ENCODE measurements around the gene GGPS1. TPM values are rescaled to one million over a fixed set of nuclear protein-coding genes. Genes with fewer than 3 reads are reported as not detected.
A peak's percentile ranks its signal among the peaks of the same experiment; 100 is the strongest.
"Not testable (repeated sequence)": the region's sequence is repeated elsewhere in the genome, so short reads cannot be mapped to it uniquely, and the experiment has no call there.

Gene GGPS1
- 10 to 100 TPM; 52.7 to 62.8 (median 54.0) TPM for polyA plus RNA-seq (ENCODE audit: insufficient read length in 3 of 3)

GRCh38 chr1:235328271-235329138 lies at the start of gene GGPS1:
TSS of gene GGPS1 (plus strand) at chr1:235328570. CDS start at chr1:235335265, 6,695 bp downstream.
- DNase-seq (ENCODE audit: low read depth in 3 of 3, low spot score in 2 of 3) = peak; percentile 99

GRCh38 chr1:235278915-235279292 lies 49.5 kb upstream of the GGPS1 start:
- DNase-seq (ENCODE audit: low read depth in 3 of 3, low spot score in 2 of 3) = no peak

GRCh38 chr1:235279694-235280093 lies 48.7 kb upstream of the GGPS1 start:
- DNase-seq (ENCODE audit: low read depth in 3 of 3, low spot score in 2 of 3) = no peak

GRCh38 chr1:235280467-235280866 lies 47.9 kb upstream of the GGPS1 start:
- DNase-seq (ENCODE audit: low read depth in 3 of 3, low spot score in 2 of 3) = no peak

GRCh38 chr1:235283636-235284035 lies 44.7 kb upstream of the GGPS1 start:
- not testable (repeated sequence) for DNase-seq (ENCODE audit: low read depth in 3 of 3, low spot score in 2 of 3)

- DNase-seq (ENCODE audit: low read depth in 3 of 3, low spot score in 2 of 3) = no peak
These were observed 44.1 kb upstream of the GGPS1 start for GRCh38 chr1:235284231-235284769.

GRCh38 chr1:235286667-235287066 lies 41.7 kb upstream of the GGPS1 start:
- DNase-seq (ENCODE audit: low read depth in 3 of 3, low spot score in 2 of 3) = no peak

GRCh38 chr1:235287208-235287882 lies 41.0 kb upstream of the GGPS1 start:
- DNase-seq (ENCODE audit: low read depth in 3 of 3, low spot score in 2 of 3) = no peak

GRCh38 chr1:235289859-235290739 lies 38.3 kb upstream of the GGPS1 start:
- no peak for DNase-seq (ENCODE audit: low read depth in 3 of 3, low spot score in 2 of 3)

- DNase-seq (ENCODE audit: low read depth in 3 of 3, low spot score in 2 of 3) = no peak
These were observed 37.4 kb upstream of the GGPS1 start for GRCh38 chr1:235290740-235291502.

- DNase-seq (ENCODE audit: low read depth in 3 of 3, low spot score in 2 of 3) = no peak
These were observed 36.7 kb upstream of the GGPS1 start for GRCh38 chr1:235291599-235292091.

- DNase-seq (ENCODE audit: low read depth in 3 of 3, low spot score in 2 of 3) = no peak
These were observed 35.6 kb upstream of the GGPS1 start for GRCh38 chr1:235292790-235293189.

- no peak for DNase-seq (ENCODE audit: low read depth in 3 of 3, low spot score in 2 of 3)
These were observed 34.9 kb upstream of the GGPS1 start for GRCh38 chr1:235293322-235293942.

- DNase-seq (ENCODE audit: low read depth in 3 of 3, low spot score in 2 of 3) = no peak
These were observed 32.4 kb upstream of the GGPS1 start for GRCh38 chr1:235295902-235296350.

GRCh38 chr1:235296729-235297128 lies 31.6 kb upstream of the GGPS1 start:
- DNase-seq (ENCODE audit: low read depth in 3 of 3, low spot score in 2 of 3) = no peak

- DNase-seq (ENCODE audit: low read depth in 3 of 3, low spot score in 2 of 3) = no peak
These were observed 30.8 kb upstream of the GGPS1 start for GRCh38 chr1:235297579-235297978.

- DNase-seq (ENCODE audit: low read depth in 3 of 3, low spot score in 2 of 3) = no peak
These were observed 29.6 kb upstream of the GGPS1 start for GRCh38 chr1:235298758-235299157.

- DNase-seq (ENCODE audit: low read depth in 3 of 3, low spot score in 2 of 3) = no peak
These were observed 29.1 kb upstream of the GGPS1 start for GRCh38 chr1:235299169-235299858.

- no peak for DNase-seq (ENCODE audit: low read depth in 3 of 3, low spot score in 2 of 3)
These were observed 26.2 kb upstream of the GGPS1 start for GRCh38 chr1:235302143-235302542.
